ENCODE data around the gene CENPM.

DNA sequence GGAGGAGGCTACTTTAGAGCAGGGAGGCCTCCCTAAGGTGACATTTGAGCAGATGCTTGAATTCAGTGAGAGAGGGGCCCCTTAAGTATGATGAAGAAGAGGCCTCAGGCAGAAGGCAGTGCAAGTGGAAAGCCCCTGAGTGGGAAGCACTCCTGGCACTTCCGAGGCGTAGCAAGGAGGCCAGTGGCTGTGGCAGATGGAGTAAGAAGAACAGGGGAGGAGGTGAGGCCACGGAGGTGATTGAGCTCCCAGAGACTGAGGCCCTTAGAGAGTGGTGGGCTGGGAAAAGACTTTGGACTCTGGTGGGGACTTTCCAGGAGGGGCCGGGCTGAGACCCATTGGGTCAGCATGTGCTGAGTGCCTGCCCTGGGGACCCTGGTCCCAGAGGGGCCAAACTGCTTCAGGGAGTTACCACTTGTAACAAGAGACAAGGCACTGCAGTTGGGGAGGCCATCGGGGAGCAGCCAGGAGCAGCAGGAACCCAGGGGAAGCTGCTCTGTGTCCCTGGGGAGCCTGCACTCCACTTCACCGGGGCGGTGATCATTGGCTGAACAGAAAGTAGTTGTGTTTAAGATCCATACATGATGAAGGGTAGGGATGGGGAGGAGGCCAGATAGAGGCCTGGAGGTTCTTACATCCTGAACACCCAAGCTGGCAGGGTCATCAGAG is 2.5 kb upstream of the CENPM start:
- TF ChIP-seq, protein P1, sequence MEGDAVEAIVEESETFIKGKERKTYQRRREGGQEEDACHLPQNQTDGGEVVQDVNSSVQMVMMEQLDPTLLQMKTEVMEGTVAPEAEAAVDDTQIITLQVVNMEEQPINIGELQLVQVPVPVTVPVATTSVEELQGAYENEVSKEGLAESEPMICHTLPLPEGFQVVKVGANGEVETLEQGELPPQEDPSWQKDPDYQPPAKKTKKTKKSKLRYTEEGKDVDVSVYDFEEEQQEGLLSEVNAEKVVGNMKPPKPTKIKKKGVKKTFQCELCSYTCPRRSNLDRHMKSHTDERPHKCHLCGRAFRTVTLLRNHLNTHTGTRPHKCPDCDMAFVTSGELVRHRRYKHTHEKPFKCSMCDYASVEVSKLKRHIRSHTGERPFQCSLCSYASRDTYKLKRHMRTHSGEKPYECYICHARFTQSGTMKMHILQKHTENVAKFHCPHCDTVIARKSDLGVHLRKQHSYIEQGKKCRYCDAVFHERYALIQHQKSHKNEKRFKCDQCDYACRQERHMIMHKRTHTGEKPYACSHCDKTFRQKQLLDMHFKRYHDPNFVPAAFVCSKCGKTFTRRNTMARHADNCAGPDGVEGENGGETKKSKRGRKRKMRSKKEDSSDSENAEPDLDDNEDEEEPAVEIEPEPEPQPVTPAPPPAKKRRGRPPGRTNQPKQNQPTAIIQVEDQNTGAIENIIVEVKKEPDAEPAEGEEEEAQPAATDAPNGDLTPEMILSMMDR (IDR thresholded peaks at IDR 0.05; ENCODE audit: low read length) = no peak
- TF ChIP-seq EZH2 (IDR thresholded peaks at IDR 0.05; ENCODE audit: borderline replicate concordance, low read length) = no peak
